DND-41 (cell line): ENCODE data around the gene SH3RF3.

Experiments used
- EZH2 ChIP-seq: IDR thresholded peaks from 3 replicates; pipeline ENCODE4 v1.6.1; 2012; ENCODE audit warnings: borderline replicate concordance, low read depth, mild to moderate bottlenecking, moderate library complexity, low read length, inconsistent platforms; ENCODE audit not compliant: severe bottlenecking
- TF ChIP-seq, protein P1 (sequence below): IDR thresholded peaks from 2 replicates; pipeline ENCODE4 v1.5.1; 2012; ENCODE audit warnings: borderline replicate concordance, low read length, moderate library complexity, mild to moderate bottlenecking; ENCODE audit not compliant: poor library complexity, severe bottlenecking; ENCODE audit errors: extremely low read depth

GRCh38 chr2:109487536-109487869 lies 358.5 kb downstream of the SH3RF3 start:
- TF ChIP-seq, protein P1, sequence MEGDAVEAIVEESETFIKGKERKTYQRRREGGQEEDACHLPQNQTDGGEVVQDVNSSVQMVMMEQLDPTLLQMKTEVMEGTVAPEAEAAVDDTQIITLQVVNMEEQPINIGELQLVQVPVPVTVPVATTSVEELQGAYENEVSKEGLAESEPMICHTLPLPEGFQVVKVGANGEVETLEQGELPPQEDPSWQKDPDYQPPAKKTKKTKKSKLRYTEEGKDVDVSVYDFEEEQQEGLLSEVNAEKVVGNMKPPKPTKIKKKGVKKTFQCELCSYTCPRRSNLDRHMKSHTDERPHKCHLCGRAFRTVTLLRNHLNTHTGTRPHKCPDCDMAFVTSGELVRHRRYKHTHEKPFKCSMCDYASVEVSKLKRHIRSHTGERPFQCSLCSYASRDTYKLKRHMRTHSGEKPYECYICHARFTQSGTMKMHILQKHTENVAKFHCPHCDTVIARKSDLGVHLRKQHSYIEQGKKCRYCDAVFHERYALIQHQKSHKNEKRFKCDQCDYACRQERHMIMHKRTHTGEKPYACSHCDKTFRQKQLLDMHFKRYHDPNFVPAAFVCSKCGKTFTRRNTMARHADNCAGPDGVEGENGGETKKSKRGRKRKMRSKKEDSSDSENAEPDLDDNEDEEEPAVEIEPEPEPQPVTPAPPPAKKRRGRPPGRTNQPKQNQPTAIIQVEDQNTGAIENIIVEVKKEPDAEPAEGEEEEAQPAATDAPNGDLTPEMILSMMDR = no peak
- TF ChIP-seq EZH2 = no peak
